GM20000 (cell line): ENCODE measurements around the gene ELOVL5.

Experiments
- DNase-seq: peaks from one replicate; pipeline ENCODE4 v3.0.0; 2012; ENCODE audit warnings: low spot score
- TF ChIP-seq, protein P1 (sequence below): IDR thresholded peaks from 2 replicates; pipeline ENCODE4 v1.5.1; 2012; ENCODE audit warnings: mild to moderate bottlenecking, control low read depth; ENCODE audit errors: extremely low read depth, missing control alignments

The ELOVL5 gene

DNA sequence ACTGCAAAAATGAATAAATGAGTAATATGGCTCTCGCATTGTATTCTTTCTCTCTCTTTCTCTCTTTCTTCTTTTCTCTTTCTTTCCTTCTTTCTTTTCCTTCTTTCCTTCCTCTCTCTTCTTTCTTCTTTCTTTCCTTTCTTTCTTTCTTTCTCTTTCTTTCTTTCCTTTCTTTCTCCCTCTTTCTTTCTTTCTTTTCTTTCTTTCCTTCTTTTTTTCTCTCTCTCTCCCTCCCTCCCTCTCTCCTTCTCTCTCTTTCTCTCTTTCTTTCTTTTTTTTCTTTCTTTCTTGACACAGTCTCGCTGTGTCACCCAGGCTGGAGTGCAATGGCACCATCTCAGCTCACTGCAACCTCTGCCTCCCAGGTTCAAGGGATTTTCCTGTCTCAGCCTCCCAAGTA is 20.3 kb upstream of the ELOVL5 start:
- TF ChIP-seq, protein P1, sequence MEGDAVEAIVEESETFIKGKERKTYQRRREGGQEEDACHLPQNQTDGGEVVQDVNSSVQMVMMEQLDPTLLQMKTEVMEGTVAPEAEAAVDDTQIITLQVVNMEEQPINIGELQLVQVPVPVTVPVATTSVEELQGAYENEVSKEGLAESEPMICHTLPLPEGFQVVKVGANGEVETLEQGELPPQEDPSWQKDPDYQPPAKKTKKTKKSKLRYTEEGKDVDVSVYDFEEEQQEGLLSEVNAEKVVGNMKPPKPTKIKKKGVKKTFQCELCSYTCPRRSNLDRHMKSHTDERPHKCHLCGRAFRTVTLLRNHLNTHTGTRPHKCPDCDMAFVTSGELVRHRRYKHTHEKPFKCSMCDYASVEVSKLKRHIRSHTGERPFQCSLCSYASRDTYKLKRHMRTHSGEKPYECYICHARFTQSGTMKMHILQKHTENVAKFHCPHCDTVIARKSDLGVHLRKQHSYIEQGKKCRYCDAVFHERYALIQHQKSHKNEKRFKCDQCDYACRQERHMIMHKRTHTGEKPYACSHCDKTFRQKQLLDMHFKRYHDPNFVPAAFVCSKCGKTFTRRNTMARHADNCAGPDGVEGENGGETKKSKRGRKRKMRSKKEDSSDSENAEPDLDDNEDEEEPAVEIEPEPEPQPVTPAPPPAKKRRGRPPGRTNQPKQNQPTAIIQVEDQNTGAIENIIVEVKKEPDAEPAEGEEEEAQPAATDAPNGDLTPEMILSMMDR: no peak
- no peak for DNase-seq

DNA sequence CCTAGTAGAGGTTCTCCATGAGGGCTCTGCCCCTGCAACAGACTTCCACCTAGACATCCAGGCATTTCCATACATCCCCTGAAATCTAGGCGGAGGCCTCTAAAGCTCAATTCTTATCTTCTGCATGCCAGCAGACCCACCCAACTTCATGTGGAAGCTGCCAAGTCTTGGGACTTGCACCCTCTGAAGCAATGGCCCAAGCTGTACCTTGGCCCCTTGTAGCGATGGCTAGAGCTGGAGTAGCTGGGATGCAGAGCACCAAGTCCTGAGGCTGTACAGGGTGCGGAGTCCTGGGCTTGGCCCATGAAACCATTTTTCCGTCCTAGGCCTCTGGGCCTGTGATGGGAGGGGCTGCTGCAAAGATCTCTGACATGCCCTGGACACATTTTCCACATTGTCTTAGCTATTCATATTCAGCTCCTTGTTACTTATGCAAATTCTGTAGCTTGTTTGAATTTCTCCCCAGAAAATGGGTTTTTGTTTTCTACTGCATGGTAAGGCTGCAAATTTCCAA is 17.4 kb upstream of the ELOVL5 start:
- TF ChIP-seq, protein P1: no peak
- no peak for DNase-seq

DNA sequence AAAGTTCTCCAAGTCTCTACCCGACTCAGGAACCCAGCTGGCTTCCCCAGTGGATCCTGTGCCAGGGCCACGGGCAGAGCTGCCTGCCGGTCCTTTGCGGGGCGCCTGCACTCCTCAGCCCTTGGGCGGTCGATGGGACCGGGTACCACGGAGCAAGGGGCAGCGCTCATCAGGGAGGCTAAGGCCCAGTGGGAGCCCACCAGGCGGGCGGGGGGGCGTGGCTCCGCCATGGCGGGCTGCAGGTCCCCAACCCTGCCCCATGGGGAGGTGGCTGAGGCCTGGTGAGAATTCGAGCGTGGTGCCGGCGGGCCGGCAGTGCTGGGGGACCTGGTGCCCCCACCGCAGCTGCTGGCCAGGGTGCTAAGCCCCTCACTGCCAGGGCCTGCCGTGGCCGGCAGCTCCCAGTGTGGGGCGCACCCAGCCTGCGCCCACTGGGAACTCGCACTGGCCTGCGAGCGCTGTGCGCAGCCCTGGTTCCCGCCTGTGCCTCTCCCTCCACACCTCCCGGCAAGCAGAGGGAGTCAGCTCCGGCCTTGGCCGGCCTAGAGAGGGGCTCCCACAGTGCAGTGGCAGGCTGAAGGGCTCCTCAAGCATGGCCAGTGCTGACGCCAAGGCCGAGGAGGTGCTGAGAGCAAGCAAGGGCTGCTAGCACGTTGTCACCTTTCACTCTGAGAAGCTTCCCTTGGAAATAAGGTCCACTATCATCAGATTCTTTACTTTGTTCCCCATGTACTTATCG is 14.8 kb upstream of the ELOVL5 start:
- TF ChIP-seq, protein P1: no peak
- DNase-seq: no peak

DNA sequence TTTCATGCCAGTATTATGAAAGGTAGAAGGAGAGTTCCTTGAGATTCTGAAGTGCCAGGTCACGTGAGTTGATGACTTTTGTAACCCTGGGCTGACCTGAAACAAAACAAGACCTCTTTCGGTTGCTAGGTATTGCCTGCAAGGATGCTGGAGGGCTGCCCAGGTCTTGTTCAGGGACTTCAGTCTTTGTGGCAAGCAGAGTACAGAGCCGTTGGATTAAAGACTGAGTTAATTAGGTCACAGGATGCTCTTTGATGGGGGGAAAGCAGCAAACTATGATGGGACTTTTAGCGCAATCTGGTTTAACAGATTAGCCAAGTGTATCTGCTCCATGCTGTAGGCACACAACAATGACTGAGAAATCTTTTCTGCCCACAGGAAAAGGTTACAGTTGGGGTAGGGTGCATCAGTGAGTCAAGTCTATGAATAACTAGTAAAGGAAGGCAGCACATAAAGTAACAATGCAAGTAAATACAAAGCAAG is 12.8 kb upstream of the ELOVL5 start:
- TF ChIP-seq, protein P1: no peak
- DNase-seq: peak; percentile 47

DNA sequence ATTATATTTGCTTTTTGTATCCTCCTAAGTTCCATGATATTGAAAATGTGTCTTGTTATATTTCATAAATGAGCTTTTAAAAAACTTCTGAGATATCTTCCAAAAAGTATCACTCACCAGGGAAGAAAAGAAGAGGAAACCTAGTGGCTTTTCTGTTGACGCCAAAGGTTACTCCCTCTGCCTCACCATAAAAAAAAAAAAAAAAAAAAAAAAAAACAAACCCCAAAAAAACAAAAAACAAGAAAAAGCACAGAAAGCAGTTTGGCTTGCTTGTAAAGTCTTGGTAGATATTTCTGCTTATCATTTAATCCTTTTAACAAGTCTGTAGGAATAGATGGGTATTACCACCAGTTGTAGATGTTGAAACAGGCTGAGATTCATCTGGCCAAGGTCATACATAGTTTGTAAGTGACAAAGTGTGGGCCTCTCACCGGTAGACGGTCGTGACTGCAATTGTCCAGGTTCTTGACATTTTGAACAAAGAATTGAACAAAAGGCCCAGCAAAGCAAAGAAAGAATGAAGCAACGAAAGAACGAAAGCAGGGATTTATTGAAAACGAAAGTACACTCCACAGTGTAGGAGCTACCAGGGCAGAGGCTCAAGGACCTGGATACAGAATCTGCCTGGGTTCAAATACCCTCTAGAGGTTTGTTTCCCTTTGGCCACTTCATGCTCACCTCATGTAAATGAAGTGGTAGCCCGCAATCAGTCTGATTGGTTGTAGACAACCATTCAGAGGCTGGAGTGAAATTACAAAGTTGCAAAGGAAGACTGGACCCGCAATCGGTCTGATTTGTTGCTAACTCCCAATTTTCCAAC is 11.6 kb upstream of the ELOVL5 start:
- DNase-seq: peak; percentile 44
- TF ChIP-seq, protein P1: no peak

DNA sequence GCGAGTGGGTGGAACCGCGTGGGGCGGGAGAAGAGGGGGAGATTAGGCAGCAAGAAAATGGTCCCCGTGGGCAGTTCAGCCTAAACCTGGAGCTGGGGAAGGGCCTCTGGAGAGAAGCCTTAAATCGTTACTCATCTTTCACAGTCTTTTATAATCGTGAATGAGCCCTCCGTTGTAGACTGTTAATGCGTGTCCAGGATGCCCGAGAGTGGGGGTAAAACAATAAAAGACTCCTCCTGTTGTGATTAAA is 11.0 kb upstream of the ELOVL5 start:
- TF ChIP-seq, protein P1: no peak
- DNase-seq: no peak

DNA sequence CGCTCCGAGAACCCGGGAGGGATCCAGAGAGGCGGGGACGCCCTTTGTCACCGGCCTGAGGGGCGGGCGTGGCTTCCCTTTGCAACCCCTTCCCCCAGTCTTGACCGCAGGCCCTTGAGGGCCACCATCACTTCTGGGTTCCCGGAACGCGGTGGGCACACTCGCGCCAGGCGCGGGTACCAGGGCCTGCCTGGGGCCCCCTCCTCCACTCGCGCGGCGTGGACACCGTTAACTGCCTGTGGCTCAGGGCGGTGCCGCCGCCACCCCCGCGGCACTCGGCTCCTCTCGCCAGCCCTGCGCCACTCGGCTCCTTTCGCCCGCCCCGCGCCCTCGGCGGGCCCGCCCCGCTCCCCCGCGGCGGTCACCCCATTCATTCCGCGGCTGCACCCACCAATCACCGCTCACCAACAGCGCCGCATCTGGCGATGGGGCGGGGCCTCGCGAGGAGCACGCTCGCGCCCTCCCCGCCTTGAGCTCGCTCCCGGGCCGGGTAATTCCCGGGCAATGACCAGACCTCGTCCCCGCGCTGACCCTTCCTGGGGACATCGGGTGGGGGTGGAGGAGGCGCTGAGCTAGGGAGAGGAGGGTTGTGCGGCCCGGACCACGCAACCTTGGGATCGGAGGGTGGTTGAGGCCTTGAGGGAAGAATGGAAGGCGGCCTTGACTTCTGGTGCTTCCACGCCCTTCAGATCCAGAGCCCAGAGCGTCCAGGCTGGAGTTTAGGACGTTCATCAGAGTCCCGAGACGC is 10.5 kb upstream of the ELOVL5 start:
- TF ChIP-seq, protein P1: no peak
- DNase-seq: peak; percentile 98
